Hematopoietic multipotent progenitor cell treated with erythropoietin and hydrocortisone succinate and interleukin-3 and kit ligand, for 4 days (in vitro differentiated cells): Measurements from ENCODE around the gene CEP152.
"Not testable (repeated sequence)": the region's sequence is repeated elsewhere in the genome, so short reads cannot be mapped to it uniquely, and the experiment has no call there.

Source experiments
- DNase-seq: peaks from one replicate; pipeline ENCODE4 v3.0.0-alpha.2; 2015

Gene CEP152

GRCh38 chr15:48810414-48811324, at the start of gene CEP152:
CEP152 (minus strand) TSS chr15:48811069; CDS start chr15:48805649, 5,420 bp downstream.
- peak; percentile 100 for DNase-seq

- no peak for DNase-seq
These were observed 48.6 kb upstream of the CEP152 start for GRCh38 chr15:48859426-48859825.

GRCh38 chr15:48858401-48858800, 47.5 kb upstream of the CEP152 start:
- peak; percentile 94 for DNase-seq

GRCh38 chr15:48856942-48857341, 46.1 kb upstream of the CEP152 start:
- no peak for DNase-seq

GRCh38 chr15:48855501-48856440, 44.9 kb upstream of the CEP152 start:
- peak; percentile 46 for DNase-seq

- not testable (repeated sequence) for DNase-seq
These were observed 43.6 kb upstream of the CEP152 start for GRCh38 chr15:48854434-48854833.

- peak; percentile 74 for DNase-seq
These were observed 41.1 kb upstream of the CEP152 start for GRCh38 chr15:48851956-48852355.

- DNase-seq, result no peak
These were observed 39.8 kb upstream of the CEP152 start for GRCh38 chr15:48850648-48851047.

- no peak for DNase-seq
These were observed 34.3 kb upstream of the CEP152 start for GRCh38 chr15:48845123-48845522.

GRCh38 chr15:48842501-48842900, 31.6 kb upstream of the CEP152 start:
- no peak for DNase-seq

GRCh38 chr15:48834756-48835155, 23.9 kb upstream of the CEP152 start:
- DNase-seq, result no peak

GRCh38 chr15:48833526-48834239, 22.8 kb upstream of the CEP152 start:
- DNase-seq, result no peak

GRCh38 chr15:48832648-48833047, 21.8 kb upstream of the CEP152 start:
- no peak for DNase-seq

- DNase-seq, result no peak
These were observed 18.0 kb upstream of the CEP152 start for GRCh38 chr15:48828906-48829305.

GRCh38 chr15:48828471-48828870, 17.6 kb upstream of the CEP152 start:
- peak; percentile 40 for DNase-seq

- no peak for DNase-seq
These were observed 14.2 kb upstream of the CEP152 start for GRCh38 chr15:48825075-48825474.

GRCh38 chr15:48823706-48824105, 12.8 kb upstream of the CEP152 start:
- DNase-seq, result no peak

GRCh38 chr15:48823237-48823636, 12.4 kb upstream of the CEP152 start:
- DNase-seq, result no peak

GRCh38 chr15:48814286-48814685, 3.4 kb upstream of the CEP152 start:
- no peak for DNase-seq

- DNase-seq, result peak; percentile 51
These were observed 573 bp upstream of the CEP152 start for GRCh38 chr15:48811325-48811958.

GRCh38 chr15:48806151-48806550, 4.7 kb downstream of the CEP152 start:
- no peak for DNase-seq

GRCh38 chr15:48805591-48805990, 5.3 kb downstream of the CEP152 start:
- DNase-seq, result no peak
